K562 (cell line): Measurements from ENCODE around the gene HDLBP. TPM values are rescaled to one million over a fixed set of nuclear protein-coding genes. Genes with fewer than 3 reads are reported as not detected.
A peak's percentile ranks its signal among the peaks of the same experiment; 100 is the strongest.

ENCODE experiments used
- ATAC-seq: fragments of 200-7000 bp; cut with Tn5 transposase; 3 replicates; pipeline ENCODE4 v1.9.1; 2020; ENCODE audit warnings: moderate library complexity
- BruUV-seq: library from RNA; stranded (reverse); fragments of 400-500 nt; replicated peaks from 2 replicates; lab custom pipeline; 2021; lab: Mats Ljungman, UMichigan
- CTCF ChIA-PET: fragments of 300-600 bp; formaldehyde crosslinking; extraction: SDS; loops from one replicate; lab custom pipeline; 2021; ENCODE audit warnings: low intra/inter-chr PET ratio; lab: Yijun Ruan, JAX
- POLR2A ChIA-PET: fragments of 300-600, 350-650 bp; sonication (Branson Sonifier 250); formaldehyde crosslinking; extraction: SDS; loops from one replicate; lab custom pipeline; 2021; ENCODE audit warnings: antibody characterized with exemption, inconsistent platforms; lab: Yijun Ruan, JAX
- DNase-seq, 4 experiments: peaks; one replicate each; pipeline versions ENCODE4 v3.0.0 to v3.0.0-alpha.2; 2011 to 2018; ENCODE audit warnings: low spot score in 3 of 4, mixed read lengths in 3 of 4; ENCODE audit errors: extremely low read depth in 1 of 4
- FAIRE-seq: peaks from 2 replicates; lab custom pipeline; 2011; peaks lifted over from hg19 to GRCh38; lab: Jason Lieb, UNC
- H2AFZ ChIP-seq: 2 replicates; pipeline ENCODE4 v1.6.0; 2011; ENCODE audit warnings: low read depth, low read length, control low read depth, inconsistent platforms
- H3K27ac ChIP-seq: fragments of 200-600 bp; 3 replicates; pipeline ENCODE4 v1.8.0; 2011; ENCODE audit warnings: low read depth, mild to moderate bottlenecking, control low read depth, inconsistent platforms, low read length, moderate library complexity, mixed read lengths; ENCODE audit errors: extremely low read depth
- H3K27me3 ChIP-seq, 2 experiments: fragments of 300-600 bp in 1 of 2; 2 replicates in 1 of 2; 3 replicates in 1 of 2; pipeline versions ENCODE4 v1.6.0 to v1.8.0; 2011; ENCODE audit warnings: inconsistent platforms in 2 of 2, low read length in 2 of 2, mild to moderate bottlenecking in 1 of 2, mixed read lengths in 1 of 2, moderate library complexity in 1 of 2; ENCODE audit not compliant: control insufficient read depth in 2 of 2, insufficient read depth in 2 of 2
- H3K36me3 ChIP-seq: fragments of 300-600 bp; 3 replicates; pipeline ENCODE4 v1.8.0; 2011; ENCODE audit warnings: mild to moderate bottlenecking, low read length, inconsistent platforms; ENCODE audit not compliant: control insufficient read depth, insufficient read depth
- H3K4me1 ChIP-seq, 2 experiments: fragments of 200-600 bp in 1 of 2; replicated peaks in 1 of 2; 2 replicates in 1 of 2; 3 replicates in 1 of 2; pipeline versions ENCODE4 v1.5.1 to v1.8.0; 2011; ENCODE audit warnings: inconsistent platforms in 2 of 2, low read length in 2 of 2, mild to moderate bottlenecking in 1 of 2, mixed read lengths in 1 of 2, moderate library complexity in 1 of 2; ENCODE audit not compliant: control insufficient read depth in 2 of 2, insufficient read depth in 2 of 2
- H3K4me2 ChIP-seq: 2 replicates; pipeline ENCODE4 v1.6.1; 2011; ENCODE audit warnings: low read length, control low read depth, inconsistent platforms, mixed read lengths; ENCODE audit not compliant: insufficient read depth
- H3K4me3 ChIP-seq: fragments of 200-600 bp; sonication (generic), shearing (Covaris generic); 2 replicates; pipeline ENCODE4 v1.5.1; 2016; ENCODE audit warnings: control low read depth, inconsistent platforms
- H3K79me2 ChIP-seq: fragments of 200-600 bp; 3 replicates; pipeline ENCODE4 v1.8.0; 2011; ENCODE audit warnings: low read length, inconsistent platforms; ENCODE audit not compliant: control insufficient read depth, insufficient read depth
- H3K9ac ChIP-seq, 2 experiments: 2 replicates each; pipeline versions ENCODE4 v1.6.0 to v1.6.1; 2011; ENCODE audit warnings: low read depth in 2 of 2, low read length in 2 of 2, control low read depth in 1 of 2, inconsistent platforms in 1 of 2, mild to moderate bottlenecking in 1 of 2, mixed read lengths in 1 of 2; ENCODE audit not compliant: insufficient read depth in 1 of 2
- H3K9me1 ChIP-seq: one replicate; pipeline ENCODE4 v1.6.0; 2011; ENCODE audit warnings: inconsistent platforms, mild to moderate bottlenecking, low read length, moderate library complexity; ENCODE audit not compliant: control insufficient read depth, insufficient read depth
- H3K9me3 ChIP-seq: replicated peaks from 2 replicates; pipeline ENCODE4 v1.5.1; 2011; ENCODE audit warnings: low read depth, low read length, inconsistent platforms; ENCODE audit not compliant: control insufficient read depth, insufficient read depth
- H4K20me1 ChIP-seq: replicated peaks from 2 replicates; pipeline ENCODE4 v1.6.1; 2011; ENCODE audit warnings: low read length, inconsistent platforms, mixed read lengths; ENCODE audit not compliant: control insufficient read depth, insufficient read depth
- FOSL1 ChIP-seq: fragments of 200-800 bp; sonication (Bioruptor generic); conservative IDR thresholded peaks from 2 replicates; pipeline ENCODE4 v1.6.1; 2016; ENCODE audit warnings: missing genetic modification characterization, missing compliant biosample characterization
- PRMT5 ChIP-seq: sonication (generic); formaldehyde crosslinking; IDR thresholded peaks from 2 replicates; pipeline ENCODE4 v1.5.0; 2020; ENCODE audit warnings: missing genetic modification reagents
- SREBF2 ChIP-seq: sonication (generic); formaldehyde crosslinking; IDR thresholded peaks from 2 replicates; pipeline ENCODE4 v1.4.0; 2020; ENCODE audit warnings: mild to moderate bottlenecking, missing genetic modification reagents
- ZNF76 ChIP-seq: fragments of 250-450 bp; sonication (Bioruptor Pico); IDR thresholded peaks from 2 replicates; pipeline ENCODE4 v1.4.0; 2020; ENCODE audit warnings: mild to moderate bottlenecking, moderate library complexity, borderline replicate concordance
- WGBS: fragments of 100-300 bp; shearing (Covaris generic); methylation state at CpG from one replicate; pipeline ENCODE4 v1.1.6; 2016; ENCODE audit warnings: low coverage, mixed read lengths; ENCODE audit not compliant: insufficient coverage; ENCODE audit errors: missing lambda C conversion rate; 5-methylcytosine and 5-hydroxymethylcytosine counted together
- in situ Hi-C: fragments of 300-500 bp; cut with MboI; formaldehyde crosslinking; loops from 4 replicates; pipeline ENCODE4 v1.15.0; 2018; ENCODE audit warnings: inconsistent platforms, mixed read lengths
- intact Hi-C: fragments of 100-400 bp; cut with micrococcal nuclease; formaldehyde crosslinking; loops from 2 replicates; pipeline ENCODE4 v1.14.2; 2022
- polyA plus RNA-seq, 8 experiments: library from polyadenylated mRNA; depleted of rRNA in 4 of 8; stranded (reverse) in 5 of 8; unstranded in 3 of 8; fragments of >200 nt; fragmentation: Nextera tagmentation in 2 of 8; fragmentation: Illumina TruSeq in 1 of 8; extraction: Ambion mirVana in 2 of 8; extraction: Trizol in 1 of 8; gene quantifications; 2 replicates each; pipeline versions ENCODE4 v1.2.1 to v1.2.3, GENCODE V29; 2011 to 2014; ENCODE audit warnings: inconsistent platforms in 1 of 8, missing spikeins in 1 of 8
- total RNA-seq, 7 experiments: library from RNA; depleted of rRNA in 6 of 7; stranded (reverse); fragments of >200 nt in 6 of 7; fragmentation: Illumina TruSeq in 2 of 7; extraction: Trizol in 2 of 7; gene quantifications; 2 replicates each; pipeline versions ENCODE4 v1.2.1 to v1.2.3, GENCODE V29; 2011 to 2021; ENCODE audit warnings: low replicate concordance in 1 of 7
- TF ChIP-seq, protein P1 (sequence below): sonication (generic); formaldehyde crosslinking; IDR thresholded peaks from 2 replicates; pipeline ENCODE4 v1.8.1; 2023; ENCODE audit warnings: mild to moderate bottlenecking, missing genetic modification reagents
- TF ChIP-seq, protein P2 (sequence below), 3 experiments: IDR thresholded peaks in 2 of 3; conservative IDR thresholded peaks in 1 of 3; 2 replicates each; pipeline ENCODE4 v1.5.1; 2011 to 2012; ENCODE audit warnings: low read length in 3 of 3, mild to moderate bottlenecking in 3 of 3, control low read depth in 2 of 3, improper control_type of control experiment in 1 of 3, inconsistent platforms in 1 of 3, low read depth in 1 of 3, mixed read lengths in 1 of 3, moderate library complexity in 1 of 3; ENCODE audit not compliant: insufficient read depth in 2 of 3

The HDLBP gene
- total and polyA plus RNA-seq, 9 of the 15 experiments (the other 6 are each of a cell fraction or from before 2014, with no cell fraction given): 24.4 to 378 (median 146) TPM

DNA sequence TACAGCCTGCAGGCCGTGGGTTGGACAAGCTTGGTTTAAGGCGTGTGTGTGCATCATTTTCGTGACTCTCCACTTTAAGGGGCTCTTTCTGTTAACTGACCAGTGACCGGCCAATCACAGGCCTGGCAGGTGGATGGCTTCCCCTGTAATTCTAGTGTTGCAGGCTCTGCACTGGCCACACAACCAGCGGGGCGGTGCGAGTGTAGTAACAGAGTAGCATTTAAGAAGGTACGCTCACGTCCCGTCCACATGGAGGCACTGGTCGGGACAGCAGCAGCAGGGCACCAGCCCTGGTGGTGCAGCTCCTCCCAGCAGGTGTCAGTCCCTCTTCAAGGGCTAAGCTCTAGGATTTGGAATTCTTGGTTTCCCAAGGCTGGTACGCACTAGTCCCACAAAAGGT lies 135.0 kb downstream of the HDLBP start:
- no peaks in the 10 kb centered on the region for H3K79me2 ChIP-seq
- no peaks in the 10 kb centered on the region for H3K9me1 ChIP-seq
- no peak overlapping the region for H3K27ac ChIP-seq
- H3K4me2 ChIP-seq: no peak overlapping the region
- CTCF ChIA-PET: no interaction called here
- no peaks in the 10 kb centered on the region; a peak in 1 of 5 replicates for H3K4me1 ChIP-seq
- in situ Hi-C loops (no loop called here), intact Hi-C loops (no loop called here)
- ATAC-seq: peak; percentile 71
- no peaks in the 10 kb centered on the region for H3K9me3 ChIP-seq
- FAIRE-seq: no peak
- DNase-seq: no peak
- POLR2A ChIA-PET: interaction anchor here (0.8 kb wide), 1 partner anchor 508 kb away, joined by 3 read pairs; no protein-coding TSS in a partner anchor
- no peaks in the 10 kb centered on the region for H4K20me1 ChIP-seq
- no peak overlapping the region for H2AFZ ChIP-seq
- H3K36me3 ChIP-seq: 0 out of 3 replicates have a peak, but pooled peaks cover 7% of the 10 kb centered on the region
- 88% methylated on average over 11 of the region's 12 CpGs for WGBS
- H3K9ac ChIP-seq: no peak overlapping the region
- no TSS peak for BruUV-seq
- no peak overlapping the region for H3K4me3 ChIP-seq
- TF ChIP-seq ZNF76 (CRISPR knock-in tag) (no peak), FOSL1 (tag) (no peak), SREBF2 (CRISPR knock-in tag) (no peak), PRMT5 (no peak)
- TF ChIP-seq, protein P1, sequence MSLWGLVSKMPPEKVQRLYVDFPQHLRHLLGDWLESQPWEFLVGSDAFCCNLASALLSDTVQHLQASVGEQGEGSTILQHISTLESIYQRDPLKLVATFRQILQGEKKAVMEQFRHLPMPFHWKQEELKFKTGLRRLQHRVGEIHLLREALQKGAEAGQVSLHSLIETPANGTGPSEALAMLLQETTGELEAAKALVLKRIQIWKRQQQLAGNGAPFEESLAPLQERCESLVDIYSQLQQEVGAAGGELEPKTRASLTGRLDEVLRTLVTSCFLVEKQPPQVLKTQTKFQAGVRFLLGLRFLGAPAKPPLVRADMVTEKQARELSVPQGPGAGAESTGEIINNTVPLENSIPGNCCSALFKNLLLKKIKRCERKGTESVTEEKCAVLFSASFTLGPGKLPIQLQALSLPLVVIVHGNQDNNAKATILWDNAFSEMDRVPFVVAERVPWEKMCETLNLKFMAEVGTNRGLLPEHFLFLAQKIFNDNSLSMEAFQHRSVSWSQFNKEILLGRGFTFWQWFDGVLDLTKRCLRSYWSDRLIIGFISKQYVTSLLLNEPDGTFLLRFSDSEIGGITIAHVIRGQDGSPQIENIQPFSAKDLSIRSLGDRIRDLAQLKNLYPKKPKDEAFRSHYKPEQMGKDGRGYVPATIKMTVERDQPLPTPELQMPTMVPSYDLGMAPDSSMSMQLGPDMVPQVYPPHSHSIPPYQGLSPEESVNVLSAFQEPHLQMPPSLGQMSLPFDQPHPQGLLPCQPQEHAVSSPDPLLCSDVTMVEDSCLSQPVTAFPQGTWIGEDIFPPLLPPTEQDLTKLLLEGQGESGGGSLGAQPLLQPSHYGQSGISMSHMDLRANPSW: no peak
- TF ChIP-seq, protein P2, sequence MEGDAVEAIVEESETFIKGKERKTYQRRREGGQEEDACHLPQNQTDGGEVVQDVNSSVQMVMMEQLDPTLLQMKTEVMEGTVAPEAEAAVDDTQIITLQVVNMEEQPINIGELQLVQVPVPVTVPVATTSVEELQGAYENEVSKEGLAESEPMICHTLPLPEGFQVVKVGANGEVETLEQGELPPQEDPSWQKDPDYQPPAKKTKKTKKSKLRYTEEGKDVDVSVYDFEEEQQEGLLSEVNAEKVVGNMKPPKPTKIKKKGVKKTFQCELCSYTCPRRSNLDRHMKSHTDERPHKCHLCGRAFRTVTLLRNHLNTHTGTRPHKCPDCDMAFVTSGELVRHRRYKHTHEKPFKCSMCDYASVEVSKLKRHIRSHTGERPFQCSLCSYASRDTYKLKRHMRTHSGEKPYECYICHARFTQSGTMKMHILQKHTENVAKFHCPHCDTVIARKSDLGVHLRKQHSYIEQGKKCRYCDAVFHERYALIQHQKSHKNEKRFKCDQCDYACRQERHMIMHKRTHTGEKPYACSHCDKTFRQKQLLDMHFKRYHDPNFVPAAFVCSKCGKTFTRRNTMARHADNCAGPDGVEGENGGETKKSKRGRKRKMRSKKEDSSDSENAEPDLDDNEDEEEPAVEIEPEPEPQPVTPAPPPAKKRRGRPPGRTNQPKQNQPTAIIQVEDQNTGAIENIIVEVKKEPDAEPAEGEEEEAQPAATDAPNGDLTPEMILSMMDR (IDR thresholded peaks at IDR 0.05 in 2 of 3, conservative IDR thresholded peaks at IDR 0.05 in 1 of 3; ENCODE audit: insufficient read depth in 2 of 3, low read depth in 1 of 3, low read length in 3 of 3): peak in 2 of 3 experiments; percentile 10 to 59; a peak in 3 of 6 replicates
- no peaks in the 10 kb centered on the region for H3K27me3 ChIP-seq
